ENCODE measurements around the gene PHIP.
"Not testable (repeated sequence)": the region's sequence is repeated elsewhere in the genome, so short reads cannot be mapped to it uniquely, and the experiment has no call there.

PHIP gene

DNA sequence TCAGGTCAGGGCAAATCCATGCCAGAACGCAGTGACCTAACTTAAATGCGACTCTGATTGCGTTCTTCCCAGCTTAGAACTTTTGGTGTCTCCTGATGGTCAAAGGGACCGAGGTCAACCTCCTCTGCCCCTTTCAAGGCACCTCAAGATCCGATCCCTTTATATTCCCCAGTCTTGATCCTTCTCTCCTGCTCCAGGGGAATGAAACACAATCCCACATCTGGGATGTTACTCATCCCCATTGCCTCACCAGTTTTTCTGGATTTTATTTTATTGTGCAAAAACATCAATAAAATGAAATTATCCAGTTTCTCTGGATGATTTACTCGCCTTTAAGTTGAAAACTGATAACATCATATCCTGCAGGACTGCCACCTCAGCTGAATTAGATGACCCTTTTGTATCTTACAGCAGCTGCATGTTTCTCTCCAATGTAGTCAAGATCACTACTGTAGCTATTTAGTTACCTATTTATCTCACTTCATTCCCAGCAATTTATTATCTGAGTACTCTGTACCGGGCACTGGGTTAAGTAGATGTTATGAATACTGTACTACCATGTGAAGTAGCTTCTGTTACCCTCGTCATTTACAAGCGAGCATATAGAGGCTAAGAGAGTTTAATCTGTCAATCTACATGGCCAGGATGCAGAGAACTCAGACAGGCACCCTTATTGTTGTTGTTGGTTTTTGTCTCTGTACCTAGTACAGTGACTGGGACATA is 166.7 kb downstream of the PHIP start:
- no peak for DNase-seq

DNA sequence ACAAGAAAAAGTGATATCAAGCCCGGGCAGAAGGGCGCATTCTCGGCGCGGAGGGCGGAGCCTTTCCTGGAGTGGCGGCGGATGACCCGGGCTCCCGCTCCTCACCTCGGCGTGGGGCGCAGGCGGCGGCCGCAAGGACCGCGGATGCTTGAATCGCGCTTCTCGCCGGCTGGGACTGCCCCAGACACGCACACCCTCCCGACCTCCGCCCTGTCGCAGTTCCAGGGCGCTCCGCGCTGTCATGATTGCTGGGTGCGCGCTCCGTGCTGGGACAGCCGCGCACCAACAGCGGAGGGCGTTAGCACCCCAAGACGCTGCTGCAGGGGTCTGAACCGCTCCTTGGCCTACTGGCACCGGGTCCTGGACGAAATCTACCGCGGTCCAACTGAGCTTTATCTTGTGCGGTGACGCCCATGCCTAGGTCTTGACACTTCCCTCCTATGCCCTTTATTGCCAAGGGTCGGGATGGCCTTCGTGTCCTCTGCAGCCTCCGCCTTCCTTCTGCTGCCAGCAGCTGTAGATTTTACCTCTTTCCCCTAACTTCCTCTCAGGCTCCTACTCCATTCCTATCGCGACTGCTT is 167.4 kb downstream of the PHIP start:
- no peak for DNase-seq

DNA sequence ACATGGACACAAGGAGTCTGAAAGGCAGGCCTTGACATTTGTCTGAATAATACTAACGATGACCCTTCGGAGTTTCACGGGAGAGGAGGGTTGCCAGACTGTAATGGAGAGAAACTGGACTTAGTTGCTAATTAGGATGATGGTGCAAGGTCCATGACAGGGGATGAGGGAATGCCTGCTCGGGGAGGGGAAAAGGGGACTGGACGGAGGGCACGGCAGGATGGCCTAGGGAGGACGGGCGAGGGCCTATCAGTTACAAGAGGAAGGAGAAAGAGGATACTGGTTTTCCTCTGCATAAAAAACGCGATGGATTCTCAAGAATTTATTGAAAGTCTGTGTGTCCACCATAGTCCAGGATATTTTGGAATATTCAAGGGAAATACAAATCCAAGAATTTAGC is 168.0 kb downstream of the PHIP start:
- no peak for DNase-seq

DNA sequence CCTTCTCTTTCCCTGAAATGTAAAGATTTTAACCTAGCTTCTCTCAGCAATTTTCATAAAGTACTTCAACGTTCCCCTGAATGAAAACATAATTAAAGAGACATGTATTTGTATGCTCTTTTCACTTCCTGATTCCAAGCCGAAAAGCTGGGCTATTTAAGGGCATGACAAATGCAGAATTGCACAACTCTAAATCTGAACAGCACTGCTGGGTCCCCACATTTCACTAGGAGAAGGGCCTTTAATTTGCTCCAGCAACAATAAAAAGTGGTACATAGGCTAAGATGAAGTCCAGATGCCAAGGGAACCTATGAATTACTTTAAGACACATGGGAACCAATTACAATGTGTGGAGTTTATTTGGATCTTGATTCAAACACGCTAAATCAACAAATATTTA is 168.7 kb downstream of the PHIP start:
- DNase-seq = no peak

DNA sequence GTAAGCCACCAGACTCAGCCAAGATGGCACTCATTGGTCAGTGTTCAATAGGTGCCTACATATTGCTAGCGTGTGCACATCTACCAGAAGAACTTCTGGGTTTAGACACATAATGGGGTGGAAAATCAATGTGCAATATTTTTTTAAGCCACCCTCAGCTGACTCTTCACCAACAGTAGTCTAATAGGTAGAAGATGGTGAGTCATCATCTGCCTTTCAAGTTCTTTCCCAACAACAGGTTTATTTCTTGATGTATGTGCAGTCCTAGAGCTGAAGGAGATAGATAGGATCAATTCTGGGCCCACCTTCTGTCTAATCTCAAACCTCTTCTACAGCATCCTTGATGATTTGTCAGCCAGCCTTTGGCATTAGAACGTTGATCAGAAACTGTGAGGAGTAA is 169.4 kb downstream of the PHIP start:
- no peak for DNase-seq

DNA sequence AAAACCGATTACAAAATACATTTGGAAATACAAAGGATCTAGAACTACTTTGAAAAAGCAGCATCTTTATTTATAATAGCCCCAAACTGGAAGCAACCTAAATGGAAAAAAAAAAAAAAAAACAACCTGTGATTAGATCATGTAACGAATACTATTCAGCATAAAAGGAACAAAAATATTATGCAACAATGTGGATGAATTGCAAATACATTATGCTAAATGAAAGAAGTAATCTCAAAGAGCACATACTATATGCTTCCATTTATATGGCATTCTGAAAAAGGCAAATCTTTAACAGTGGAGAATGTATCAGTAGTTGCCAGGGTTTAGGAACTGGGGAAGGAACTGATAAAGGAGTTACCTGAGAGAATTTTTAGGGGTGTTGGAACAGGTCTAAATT is 181.8 kb downstream of the PHIP start:
- DNase-seq = no peak

DNA sequence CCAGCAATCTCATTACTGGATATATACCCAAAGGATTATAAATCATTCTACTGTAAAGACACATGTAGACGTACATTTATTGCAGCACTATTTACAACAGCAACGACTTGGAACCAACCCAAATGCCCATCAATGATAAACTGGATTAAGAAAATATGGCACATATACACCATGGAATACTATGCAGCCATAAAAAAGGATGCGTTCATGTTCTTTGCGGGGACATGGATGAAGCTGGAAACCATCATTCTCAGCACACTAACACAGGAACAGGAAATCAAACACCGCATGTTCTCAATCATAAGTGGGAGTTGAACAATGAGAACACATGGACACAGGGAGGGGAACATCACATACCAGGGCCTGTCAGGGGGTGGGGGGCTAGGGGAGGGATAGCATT is 188.2 kb downstream of the PHIP start:
- DNase-seq = not testable (repeated sequence)
